GM18517 (cell line): ENCODE measurements around the gene RPTOR.
"Not testable (repeated sequence)": the region's sequence is repeated elsewhere in the genome, so short reads cannot be mapped to it uniquely, and the experiment has no call there.

Experiments
- ATAC-seq: cut with Tn5 transposase; IDR thresholded peaks from one replicate; pipeline ENCODE4 v1.9.1; 2021; ENCODE audit warnings: mild to moderate bottlenecking, moderate library complexity; ENCODE audit not compliant: unreplicated experiment

RPTOR gene

DNA sequence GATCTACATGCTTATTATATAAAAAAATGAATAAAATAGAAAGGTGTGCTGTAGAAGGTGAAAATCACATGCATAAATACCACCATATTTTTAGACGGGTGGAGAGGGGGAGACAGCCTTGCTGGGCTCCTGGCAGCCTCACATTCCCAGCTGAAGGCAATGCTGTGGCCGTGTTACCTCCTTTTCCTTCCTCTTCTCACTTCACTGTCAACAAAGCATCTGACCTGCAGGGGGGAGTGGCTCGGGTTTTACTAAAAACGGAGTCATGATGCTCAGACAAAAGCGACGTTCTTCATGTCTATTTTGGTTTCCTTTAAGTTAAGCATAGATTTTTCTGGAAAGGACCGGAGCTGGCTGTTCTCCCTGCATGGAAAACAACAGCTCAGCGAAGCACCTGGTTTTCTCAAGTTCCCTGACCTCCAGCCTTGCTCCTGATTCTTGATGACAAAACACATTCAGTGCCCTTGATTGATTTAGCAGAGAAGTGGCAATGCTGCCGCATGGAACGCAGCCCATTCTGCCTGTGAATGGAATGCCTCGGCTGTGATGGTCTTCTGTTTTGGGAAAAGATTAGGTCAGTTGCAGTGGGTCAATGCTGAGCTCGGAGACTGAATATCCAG is 5.5 kb upstream of the RPTOR start:
- no peak for ATAC-seq

DNA sequence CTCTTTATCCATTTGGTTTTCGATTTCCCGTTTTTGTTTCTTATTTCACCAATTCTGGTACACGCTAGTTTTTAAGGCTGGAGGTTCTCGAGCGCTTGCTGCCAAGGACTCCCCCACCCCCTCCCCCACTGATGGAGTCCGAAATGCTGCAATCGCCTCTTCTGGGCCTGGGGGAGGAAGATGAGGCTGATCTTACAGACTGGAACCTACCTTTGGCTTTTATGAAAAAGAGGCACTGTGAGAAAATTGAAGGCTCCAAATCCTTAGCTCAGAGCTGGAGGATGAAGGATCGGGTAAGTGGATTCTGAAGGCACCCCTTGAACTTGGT is 825 bp downstream of the RPTOR start:
- ATAC-seq, result no peak

DNA sequence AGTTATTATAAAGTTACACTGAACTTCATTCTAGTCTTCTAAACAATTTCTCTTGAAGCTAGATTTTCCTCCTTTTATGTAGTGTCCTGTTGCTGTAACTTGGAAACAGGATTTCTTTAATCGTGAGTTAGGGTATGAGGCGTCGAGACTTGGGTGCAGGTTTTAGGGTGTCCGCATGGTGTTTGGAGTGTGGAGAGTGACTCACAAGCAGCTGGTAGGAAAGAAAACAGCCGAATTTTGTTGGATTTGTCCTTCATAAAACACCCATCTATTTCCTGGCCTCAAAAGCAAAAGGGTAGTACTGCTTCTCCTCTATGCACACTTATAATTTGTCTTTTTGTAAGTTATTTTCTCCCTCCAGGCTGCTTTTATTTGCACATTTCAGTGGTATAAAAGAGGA is 1.6 kb downstream of the RPTOR start:
- ATAC-seq, result no peak

DNA sequence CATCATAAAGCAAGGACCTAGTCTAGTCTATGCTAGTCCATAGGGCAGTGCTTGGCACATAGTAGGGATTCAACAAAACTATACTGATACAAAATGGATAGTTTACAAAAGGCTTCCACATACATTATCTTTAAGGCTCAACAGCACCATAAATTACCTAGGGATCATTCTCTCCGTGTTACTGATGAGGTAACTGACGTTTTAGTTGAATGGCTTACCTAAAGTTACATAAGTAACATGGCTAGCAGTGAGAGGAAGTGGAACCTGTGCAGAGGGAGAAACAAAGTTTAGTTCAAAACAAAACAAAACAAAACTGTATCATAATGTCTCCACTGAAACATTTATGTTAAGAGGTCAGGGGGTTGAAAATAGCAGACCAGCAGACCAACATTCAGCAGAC is 7.9 kb downstream of the RPTOR start:
- no peak for ATAC-seq

DNA sequence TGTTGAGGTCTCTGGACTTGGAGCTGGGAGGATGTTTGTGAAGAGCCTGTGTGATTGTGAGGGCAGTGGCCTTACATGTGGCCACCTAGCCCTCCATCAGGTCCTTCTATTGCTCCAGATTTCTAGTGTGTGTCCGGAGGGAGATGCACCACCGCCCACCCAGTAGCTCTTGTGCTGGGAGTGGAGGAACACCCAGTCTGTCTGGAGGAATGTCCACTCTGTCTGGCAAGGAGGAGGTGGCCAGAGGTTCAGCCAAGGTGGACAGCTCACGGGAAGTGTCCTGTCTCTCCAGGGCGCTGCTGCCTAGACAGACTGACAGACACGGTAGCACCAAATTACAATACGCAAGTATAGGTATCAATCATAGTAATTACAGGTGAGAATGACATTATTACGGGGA is 10.6 kb downstream of the RPTOR start:
- ATAC-seq, result no peak

DNA sequence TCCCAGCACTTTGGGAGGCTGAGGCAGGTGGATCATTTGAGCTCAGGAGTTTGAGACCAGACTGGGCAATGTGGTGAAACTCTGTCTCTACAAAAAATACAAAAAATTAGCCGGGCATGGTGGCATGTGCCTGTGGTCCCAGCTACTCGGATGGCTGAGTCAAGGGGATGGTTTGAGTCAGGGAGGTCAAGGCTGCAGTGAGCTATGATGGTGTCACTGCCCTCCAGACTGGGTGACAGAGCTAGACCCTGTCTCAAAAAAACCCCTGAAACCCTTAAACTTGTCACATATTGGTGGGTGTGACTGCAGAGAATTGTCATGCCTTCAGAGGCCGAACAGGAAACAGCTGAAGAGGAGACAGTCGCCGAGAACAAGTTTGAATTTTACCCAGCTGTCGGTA is 13.4 kb downstream of the RPTOR start:
- no peak for ATAC-seq

DNA sequence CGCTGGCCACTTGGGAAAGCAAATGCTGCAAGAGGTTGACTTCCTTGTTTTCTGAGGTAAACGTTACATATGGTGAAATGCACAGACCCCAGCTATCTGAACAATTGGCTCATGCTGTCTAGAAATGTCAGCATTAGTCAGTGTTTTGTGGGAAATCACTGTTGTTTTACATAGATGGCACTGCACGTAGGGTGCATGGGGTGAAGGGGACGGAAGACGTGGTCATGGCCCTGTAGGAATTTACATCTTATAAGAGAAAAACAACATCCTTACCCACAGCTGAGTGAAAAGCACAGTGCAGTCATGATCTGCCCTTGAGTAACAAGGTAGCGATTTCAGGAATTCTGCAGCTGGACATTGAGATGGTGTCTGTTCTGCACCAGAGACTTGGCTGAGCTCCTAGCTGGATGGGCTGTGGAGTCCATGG is 15.2 kb downstream of the RPTOR start:
- ATAC-seq, result no peak

DNA sequence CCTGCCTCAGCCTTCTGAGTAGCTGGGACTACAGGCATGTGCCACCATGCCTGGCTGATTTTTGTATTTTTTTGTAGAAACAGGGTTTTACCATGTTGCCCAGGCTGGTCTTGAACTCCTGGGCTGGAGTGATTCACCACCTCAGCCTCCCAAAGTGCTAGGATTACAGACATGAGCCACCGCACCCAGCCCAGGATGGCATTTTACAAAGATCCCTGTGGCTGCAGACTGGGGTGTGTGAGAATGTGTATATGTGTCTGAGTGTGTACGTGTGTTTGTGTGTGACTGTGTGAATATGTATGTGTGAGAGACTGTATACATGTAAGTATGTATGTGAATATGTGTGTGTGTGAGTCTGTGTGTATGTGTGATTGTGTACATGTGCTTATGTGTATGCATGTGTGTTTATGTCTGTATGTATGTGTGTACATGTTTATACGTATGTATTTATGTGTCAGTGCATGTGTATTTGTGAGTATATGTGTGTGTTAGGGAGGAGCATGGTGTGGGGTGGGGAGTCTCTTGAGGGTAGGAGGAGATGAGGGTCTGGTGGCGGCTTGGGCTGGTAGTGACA is 17.0 kb downstream of the RPTOR start:
- ATAC-seq, result no peak

DNA sequence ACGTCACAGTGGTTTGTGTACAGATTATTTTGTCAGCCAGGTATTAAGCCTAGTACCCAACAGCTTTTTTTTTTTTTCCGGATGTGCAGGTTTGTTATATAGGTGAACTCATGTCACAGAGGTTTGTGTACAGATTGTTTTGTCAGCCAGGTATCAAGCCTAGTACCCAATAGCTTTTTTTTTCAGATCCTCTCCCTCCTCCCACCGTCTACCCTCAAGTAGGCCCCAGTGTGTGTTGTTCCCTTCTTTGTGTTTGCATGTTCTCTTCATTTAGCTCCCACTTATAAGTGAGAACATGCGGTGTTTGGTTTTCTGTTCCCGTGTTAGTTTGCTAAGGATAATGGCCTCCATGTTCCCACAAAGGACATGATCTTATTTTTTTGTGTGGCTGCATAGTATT is 19.9 kb downstream of the RPTOR start:
- no peak for ATAC-seq

DNA sequence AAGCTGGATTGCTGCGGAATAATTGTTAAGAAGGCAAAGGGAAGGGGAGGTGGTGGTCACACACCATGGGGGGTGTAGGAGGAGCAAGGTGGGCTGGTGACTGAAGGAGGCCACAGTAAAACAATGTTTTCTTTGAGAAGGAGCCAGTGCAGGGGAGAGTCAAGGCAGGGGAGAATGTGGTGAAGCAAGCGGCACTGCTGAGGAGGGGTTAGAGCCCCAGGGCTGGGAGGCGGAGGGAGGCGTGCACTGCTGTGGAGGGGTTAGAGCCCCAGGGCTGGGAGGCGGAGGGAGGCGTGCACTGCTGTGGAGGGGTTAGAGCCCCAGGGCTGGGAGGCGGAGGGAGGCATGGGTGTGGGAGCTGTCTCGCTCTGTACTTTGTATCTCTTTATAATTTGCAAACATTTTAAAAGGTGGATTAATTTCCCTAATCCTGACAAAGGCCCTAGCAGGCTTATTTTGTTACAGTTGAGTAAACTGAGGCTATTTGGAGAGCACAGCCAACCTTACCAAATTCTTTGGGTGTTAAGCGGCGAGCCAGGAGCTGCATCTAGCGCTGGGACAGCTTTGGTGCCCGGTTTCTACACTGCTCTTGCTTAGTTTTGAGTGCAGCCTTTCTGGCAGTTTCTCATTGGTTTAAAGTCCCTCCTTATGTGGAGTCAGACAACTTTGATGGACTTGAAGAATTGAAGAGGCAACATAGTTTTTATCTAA is 20.9 kb downstream of the RPTOR start:
- no peak for ATAC-seq

DNA sequence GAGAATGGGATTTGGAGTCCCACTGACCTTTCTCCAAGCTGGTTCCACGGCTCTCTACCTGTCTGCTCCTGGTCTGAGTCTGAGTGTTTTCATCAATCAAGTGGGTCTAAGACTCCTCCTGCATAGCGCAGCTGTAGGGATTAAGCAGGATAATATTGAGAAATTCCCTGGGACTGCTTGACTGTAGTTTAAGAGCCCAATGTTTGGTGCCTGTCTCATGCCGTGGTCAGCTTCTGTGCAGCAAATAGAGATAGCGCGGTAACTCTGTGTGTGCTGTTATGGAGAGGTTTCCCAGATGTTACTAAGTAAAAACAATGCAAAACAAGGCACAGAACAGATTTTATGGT is 21.4 kb downstream of the RPTOR start:
- no peak for ATAC-seq

DNA sequence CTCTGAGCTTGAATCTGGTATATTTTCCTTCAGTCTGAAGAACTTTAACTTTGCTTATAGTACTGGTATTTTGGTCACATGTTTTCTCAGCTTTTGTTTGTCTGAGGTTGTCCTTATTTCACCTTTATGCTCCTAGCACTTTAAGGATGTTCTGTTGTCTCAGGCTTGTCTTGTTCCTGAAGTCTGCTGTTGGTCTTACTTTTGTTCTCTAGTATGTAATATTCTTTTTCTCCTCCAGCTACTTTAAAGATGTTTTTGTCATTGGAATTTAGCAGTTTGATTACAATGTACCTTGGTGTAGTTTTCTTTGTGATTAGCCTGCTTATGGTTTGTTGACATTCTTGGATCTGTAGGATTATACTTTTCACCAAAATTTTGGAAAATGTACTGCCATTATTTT is 23.6 kb downstream of the RPTOR start:
- no peak for ATAC-seq

DNA sequence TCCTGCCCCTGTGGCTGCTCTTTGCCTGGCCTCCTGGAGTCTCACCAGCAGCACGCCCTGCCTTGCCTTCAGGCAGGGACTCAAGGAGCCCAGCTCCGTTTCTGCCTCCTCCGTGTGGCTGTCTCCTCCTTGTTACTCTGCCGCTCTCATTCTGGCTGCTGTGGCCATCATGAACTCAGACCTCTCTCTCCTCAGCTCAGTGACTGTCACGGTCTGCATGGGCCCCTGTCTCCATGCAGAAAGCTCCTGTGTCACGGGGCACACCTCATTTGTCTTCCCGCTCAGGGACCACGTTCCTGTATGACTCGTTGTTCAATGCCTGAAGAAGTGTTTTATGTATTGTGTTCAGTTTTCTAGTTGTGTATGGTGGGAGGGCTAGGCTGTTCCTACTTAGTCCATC is 25.3 kb downstream of the RPTOR start:
- no peak for ATAC-seq

DNA sequence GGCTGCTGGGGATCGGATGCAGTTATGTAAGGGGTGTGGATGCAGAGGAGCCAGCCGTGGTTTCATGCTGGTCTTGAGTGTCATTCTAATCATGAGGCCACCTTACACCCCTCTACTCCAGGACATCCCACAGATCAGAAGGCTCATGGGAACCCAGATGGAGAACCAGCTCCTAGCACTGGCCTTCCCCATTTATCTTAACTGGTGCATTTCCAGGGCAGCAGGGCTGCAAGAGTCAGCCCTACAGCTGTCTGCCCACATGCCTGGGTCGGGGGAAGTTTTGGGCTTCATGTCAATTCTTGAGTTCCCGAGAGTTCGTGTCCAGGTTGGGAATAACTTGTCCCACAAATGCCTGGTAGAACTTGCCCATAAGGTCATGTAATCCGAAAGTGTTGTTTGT is 29.1 kb downstream of the RPTOR start:
- no peak for ATAC-seq

DNA sequence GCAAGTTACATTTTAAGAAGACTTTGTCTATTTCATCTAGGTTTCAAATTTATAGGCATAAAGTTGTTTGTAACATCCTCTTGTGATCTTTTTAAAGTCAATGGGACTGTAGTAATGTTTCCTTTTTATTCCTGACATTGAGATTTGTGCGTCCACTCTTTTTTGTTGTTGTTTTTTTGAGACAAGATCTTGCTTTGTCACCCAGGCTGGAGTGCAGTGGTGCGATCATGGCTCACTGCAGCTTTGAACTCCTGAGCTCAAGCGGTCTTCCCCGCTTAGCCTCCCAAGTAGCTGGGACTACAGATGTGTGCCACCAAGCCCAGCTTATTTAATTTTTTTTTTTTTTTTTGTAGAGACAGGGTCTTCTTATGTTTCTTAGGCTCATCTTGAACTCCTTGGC is 29.9 kb downstream of the RPTOR start:
- ATAC-seq, result no peak

DNA sequence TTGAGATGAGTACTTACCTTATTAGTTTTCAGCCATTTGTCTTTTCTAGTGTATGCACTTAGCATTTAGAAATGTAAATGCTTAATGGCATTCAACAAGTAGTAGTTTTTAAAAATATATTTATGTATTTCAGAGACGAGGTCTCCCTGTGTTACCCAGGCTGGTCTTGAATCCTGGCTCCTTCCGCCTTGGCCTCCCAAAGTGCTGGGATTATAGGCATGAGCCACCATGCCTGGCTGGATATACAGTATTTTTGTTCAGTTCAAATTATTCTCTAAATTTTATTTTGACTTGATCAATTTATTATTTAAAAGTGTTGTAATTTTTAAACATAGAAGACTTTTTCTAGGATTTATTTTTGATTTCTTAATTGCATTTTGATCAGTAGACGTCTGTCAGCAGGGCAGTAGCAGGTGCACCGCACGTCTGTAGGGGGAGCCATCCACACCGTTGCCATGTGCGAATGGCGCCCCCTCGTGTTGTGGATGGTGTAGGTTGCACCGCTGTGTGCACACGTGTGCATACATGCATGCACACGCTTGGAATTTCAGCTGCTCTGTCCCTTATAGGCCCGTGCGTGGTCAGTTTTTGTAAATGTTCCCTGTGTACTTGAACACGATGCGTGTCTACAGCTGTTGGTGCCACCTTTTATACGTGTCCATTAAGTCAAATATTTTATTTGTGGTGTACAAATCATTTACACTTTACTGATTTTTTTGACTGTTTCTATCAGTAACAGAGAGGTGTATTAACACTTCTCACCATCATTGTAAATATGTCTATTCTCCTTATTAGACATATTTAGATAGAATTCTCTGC is 30.6 kb downstream of the RPTOR start:
- no peak for ATAC-seq

DNA sequence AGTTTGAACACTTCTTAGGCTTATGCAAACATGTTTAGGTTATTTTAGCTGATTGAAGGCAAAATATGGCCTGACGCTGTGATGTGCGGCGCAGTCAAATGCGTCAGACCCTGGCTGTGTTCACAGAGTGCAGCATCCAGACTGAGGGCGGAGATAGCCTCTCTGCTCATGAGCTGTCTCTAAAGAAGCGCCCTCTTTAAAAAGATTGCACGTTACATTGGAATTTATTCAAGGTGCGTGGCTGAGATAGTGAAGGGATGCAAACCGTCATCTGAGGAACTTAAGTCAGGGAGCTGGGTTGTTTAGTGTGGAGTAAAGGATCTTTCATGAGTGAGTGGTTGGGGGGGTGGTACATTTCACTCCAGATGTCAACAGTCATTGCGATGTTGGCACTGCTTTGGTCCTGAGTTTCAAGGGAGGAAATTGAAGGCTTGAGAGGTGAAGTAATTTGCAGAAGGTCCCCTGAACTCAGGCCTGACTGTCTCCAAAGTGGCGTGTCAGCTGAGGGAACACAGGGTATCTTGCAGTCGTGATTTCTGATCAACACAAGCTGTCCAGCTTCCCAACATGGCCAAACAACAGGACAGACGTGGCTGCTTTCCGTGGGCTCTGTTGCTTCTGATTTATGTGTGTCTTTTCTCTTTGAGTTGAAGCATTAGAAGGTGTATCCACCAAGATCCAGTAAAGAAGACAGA is 33.4 kb downstream of the RPTOR start:
- no peak for ATAC-seq

DNA sequence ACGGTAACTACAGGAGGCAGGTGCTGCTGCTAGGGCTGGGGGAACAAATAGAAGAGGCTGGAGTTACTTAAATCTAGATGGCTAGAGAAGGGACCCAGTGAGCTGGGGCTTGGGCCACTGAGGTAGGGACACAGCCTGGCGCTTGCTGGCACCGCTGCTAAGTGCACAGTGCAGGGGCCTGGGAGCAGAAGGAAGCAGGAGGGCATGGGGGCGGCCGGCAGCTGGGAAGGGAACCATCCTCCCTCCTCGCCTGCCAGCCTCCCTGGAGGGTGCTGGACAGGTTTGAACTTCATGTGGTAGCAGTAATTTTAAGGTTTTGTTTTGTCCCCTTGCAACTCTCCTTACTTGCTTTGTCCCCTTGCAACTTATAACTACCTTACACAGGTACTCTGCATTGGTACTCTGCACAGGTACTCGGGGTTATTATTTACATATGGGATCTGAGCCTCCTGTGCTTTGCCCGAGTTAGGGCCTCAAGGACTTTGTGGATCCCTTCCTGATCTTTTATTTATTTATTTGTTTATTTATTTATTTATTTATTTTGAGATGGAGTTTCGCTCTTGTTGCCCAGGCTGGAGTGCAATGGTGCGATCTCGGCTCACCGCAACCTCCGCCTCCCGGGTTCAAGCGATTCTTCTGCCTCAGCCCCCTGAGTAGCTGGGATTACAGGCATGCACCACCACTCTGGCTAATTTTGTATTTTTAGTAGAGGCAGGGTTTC is 34.2 kb downstream of the RPTOR start:
- not testable (repeated sequence) for ATAC-seq

DNA sequence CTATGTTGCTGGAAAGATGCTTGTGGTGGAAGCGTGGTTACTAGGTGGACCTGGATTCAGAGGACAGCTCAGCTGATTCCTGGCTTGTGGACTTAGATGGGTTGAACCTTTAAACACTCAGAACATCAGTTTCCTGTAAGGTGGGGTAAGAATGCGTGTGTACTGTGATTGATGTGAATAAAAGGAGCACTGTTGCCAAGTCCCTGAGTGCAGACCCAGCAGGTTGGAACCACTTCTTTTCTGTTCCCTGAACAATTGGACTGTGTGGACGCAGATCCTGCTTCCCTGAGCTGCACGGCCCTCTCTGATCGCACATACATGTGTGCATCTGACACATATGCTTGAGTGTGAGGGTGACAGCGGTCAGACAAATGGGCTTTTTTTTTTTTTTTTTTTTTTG is 37.5 kb downstream of the RPTOR start:
- ATAC-seq, result no peak

DNA sequence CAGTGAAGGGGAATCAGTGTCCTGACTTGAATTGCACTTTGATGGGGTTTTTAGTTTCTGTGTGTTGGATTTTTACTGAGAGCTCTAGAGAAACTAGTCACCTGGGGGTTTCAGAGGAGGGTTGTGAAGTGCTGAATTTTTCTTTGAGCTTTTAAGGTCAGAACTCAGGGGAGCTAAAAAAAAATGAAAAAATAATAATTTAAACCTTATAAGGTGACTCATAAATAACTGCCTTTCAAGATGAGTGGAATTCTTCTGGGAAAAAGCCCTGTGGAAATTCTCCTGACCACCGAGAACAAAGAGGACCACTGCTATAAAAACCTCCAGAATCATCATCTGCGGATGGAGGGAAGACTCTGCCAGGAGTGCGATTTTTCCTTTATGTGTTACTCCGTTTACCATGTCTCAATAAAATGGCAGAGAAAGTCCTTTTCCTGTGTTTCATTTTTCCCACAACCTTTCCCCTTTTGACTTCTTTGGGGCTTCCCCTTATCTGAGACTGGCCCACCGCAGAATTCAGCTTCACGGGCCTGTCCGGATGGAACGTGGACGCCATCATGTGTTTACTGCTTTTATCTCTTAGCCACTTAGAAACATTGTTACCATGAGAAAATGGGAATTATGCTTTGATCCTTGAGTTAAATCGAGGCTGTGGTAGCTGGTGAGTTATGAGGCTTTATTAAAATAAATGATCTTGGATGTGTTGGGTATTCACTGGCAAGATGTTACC is 39.7 kb downstream of the RPTOR start:
- ATAC-seq, result no peak
